BE2C (cell line): Measurements from ENCODE around the gene KAZN.

Experiments used
- DNase-seq: peaks from one replicate; pipeline ENCODE4 v3.0.0-alpha.2; 2020
- H3K27me3 ChIP-seq: fragments of 250-450 bp; sonication (Bioruptor Pico); 2 replicates; pipeline ENCODE4 v1.5.1; 2020; ENCODE audit warnings: mild to moderate bottlenecking
- H3K36me3 ChIP-seq: fragments of 250-450 bp; sonication (Bioruptor Pico); 2 replicates; pipeline ENCODE4 v1.5.1; 2020; ENCODE audit warnings: mild to moderate bottlenecking
- H3K4me1 ChIP-seq: fragments of 250-450 bp; sonication (Bioruptor Pico); 2 replicates; pipeline ENCODE4 v1.5.1; 2020
- H3K4me3 ChIP-seq: 2 replicates; pipeline ENCODE4 v1.5.1; 2011; ENCODE audit warnings: low read depth, low read length
- H3K9me3 ChIP-seq: fragments of 250-450 bp; sonication (Bioruptor Pico); 2 replicates; pipeline ENCODE4 v1.5.1; 2020
- TF ChIP-seq, protein P1 (sequence below): IDR thresholded peaks from 2 replicates; pipeline ENCODE4 v1.5.1; 2012; ENCODE audit warnings: mild to moderate bottlenecking, low read depth, low read length

KAZN gene

DNA sequence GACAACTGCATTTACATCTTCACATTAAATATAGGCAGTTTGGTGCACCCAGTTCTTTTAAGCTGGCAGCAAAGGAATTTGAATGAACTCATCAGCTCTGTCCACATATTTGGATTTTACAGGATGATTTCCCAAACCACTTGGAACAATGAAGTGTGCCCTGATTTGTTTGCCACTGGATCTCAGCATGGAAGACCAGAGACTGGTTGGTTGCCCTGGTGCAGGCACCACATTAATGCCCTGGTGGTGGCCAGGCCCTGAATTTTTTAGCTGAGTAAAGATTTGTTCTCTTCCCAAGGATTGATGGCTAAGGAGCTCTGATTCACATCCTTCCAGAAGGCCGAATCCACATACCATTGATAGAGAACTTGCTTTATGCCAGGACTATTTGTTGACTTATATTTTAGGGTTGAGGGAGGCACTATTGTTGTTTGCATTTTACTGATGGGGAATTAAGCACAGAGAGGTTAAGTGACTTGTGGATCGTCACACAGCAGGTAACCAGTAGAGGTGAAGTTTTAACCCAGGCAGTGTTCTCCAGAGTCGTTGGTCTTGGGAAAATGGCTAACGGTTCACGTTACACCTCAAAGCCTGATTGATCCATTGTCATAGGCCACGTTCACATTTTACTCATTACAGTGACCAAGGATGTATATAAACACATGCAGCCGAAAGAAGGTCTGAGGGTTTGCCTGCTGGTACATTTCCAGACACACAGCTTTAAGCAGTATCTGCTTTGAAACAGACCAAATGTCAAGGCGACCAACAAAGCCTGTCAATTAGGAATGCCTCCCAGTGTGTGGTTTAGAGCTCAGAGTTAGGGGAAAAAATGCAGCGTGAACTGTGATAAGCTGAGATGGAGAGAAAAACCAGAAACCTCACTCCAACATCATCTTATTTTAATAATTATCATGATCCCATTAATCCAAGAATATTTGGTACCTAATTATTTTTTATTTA lies 50.7 kb downstream of the KAZN start:
- Histone ChIP-seq H3K36me3 (no peaks in the 10 kb centered on the region), H3K27me3 (no peaks in the 10 kb centered on the region), H3K4me3 (no peak overlapping the region), H3K4me1 (no peaks in the 10 kb centered on the region), H3K9me3 (no peaks in the 10 kb centered on the region)
- DNase-seq: no peak
- TF ChIP-seq, protein P1, sequence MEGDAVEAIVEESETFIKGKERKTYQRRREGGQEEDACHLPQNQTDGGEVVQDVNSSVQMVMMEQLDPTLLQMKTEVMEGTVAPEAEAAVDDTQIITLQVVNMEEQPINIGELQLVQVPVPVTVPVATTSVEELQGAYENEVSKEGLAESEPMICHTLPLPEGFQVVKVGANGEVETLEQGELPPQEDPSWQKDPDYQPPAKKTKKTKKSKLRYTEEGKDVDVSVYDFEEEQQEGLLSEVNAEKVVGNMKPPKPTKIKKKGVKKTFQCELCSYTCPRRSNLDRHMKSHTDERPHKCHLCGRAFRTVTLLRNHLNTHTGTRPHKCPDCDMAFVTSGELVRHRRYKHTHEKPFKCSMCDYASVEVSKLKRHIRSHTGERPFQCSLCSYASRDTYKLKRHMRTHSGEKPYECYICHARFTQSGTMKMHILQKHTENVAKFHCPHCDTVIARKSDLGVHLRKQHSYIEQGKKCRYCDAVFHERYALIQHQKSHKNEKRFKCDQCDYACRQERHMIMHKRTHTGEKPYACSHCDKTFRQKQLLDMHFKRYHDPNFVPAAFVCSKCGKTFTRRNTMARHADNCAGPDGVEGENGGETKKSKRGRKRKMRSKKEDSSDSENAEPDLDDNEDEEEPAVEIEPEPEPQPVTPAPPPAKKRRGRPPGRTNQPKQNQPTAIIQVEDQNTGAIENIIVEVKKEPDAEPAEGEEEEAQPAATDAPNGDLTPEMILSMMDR: no peak

DNA sequence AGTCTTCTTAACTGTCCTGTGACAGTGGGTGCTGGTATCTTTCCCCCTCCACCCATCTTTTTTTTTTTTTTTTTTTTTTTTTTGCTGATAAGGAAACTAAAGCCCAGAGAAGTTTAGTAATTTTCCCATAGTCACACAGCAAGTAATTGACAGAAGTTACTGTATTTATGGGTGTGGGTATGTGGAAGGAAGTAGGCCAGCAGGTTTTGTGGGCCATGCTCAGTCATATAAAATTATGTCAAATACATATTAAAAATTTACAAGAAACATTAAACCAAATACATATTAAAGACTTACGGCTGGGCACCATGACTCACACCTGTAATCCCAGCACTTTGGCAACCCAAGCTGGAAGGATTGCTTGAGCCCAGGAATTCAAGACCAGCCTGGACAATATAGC lies 51.5 kb downstream of the KAZN start:
- Histone ChIP-seq H3K36me3 (no peaks in the 10 kb centered on the region), H3K9me3 (no peaks in the 10 kb centered on the region), H3K4me1 (no peaks in the 10 kb centered on the region), H3K4me3 (no peak overlapping the region), H3K27me3 (no peaks in the 10 kb centered on the region)
- TF ChIP-seq, protein P1: no peak
- DNase-seq: no peak

DNA sequence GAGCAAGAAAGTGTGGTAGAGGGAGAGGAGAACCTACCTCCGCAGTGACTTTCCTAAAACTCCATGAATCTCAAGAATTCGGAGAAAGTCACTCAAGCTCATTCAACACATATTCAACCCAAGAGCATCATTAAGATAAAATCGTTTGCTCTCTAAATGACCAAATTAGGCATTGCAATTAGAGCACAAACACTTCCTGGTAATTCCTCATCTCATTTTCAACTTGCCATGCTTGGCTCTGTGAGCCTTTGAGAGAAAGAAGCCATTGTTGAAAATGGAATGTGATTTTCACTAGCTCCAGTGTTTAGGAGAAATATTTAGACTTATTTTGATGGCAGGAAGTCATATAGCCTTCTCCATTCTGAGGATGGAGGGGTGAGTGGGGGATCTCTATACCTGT lies 52.5 kb downstream of the KAZN start:
- no peaks in the 10 kb centered on the region for H3K9me3 ChIP-seq
- TF ChIP-seq, protein P1: no peak
- no peaks in the 10 kb centered on the region for H3K27me3 ChIP-seq
- H3K4me3 ChIP-seq: no peak overlapping the region
- no peak for DNase-seq
- H3K4me1 ChIP-seq: no peaks in the 10 kb centered on the region
- H3K36me3 ChIP-seq: no peaks in the 10 kb centered on the region

DNA sequence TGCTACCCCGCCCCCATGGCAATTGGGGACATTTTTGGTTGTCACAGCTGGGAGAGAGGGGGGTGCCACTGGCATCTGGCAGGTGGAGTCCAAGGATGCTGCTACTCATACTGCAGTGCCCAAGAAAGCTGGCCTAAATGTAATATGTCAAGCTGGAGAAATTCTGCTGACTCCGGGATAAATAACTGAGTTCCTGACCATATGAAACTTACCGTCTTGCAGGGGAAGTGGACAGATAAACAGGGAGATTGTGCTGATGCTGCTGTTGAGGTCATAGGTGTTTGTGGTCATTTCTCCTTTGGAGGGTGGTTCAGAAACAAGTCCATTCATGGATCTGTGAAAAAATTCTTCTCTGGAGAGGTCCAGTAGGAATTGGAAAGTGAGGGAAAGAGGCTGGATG lies 54.4 kb downstream of the KAZN start:
- no peaks in the 10 kb centered on the region for H3K27me3 ChIP-seq
- no peak for DNase-seq
- TF ChIP-seq, protein P1: no peak

DNA sequence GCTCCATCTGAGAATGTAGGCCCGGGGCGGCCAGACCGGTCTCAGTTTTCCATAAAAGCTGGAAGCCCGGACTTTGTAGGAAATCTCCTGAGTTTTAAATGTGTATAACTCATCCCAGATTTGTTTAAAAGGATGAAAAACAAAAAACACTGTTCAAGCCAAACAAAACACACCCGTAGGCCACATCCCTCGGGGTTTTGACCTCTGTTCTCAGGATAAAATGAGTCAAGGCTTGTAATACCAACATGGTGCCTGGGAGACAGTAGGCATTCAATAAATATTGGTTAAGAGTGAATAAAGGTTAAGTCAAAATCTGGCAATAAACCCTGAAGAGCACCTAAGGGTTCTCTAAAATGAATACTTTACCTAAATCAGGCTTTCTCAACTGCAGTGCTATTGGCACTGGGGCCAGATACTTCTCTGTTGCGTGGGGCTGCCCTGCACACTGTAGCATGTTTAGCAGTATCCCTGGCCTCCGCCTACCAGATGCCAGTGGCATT lies 55.0 kb downstream of the KAZN start:
- Histone ChIP-seq H3K27me3 (no peaks in the 10 kb centered on the region), H3K4me3 (no peak overlapping the region), H3K9me3 (no peaks in the 10 kb centered on the region), H3K4me1 (no peaks in the 10 kb centered on the region), H3K36me3 (no peaks in the 10 kb centered on the region)
- TF ChIP-seq, protein P1: no peak
- DNase-seq: no peak

More for the DNA sequence above, 54.4 kb downstream of the KAZN start:
- no peak overlapping the region for H3K4me3 ChIP-seq
- H3K4me1 ChIP-seq: no peaks in the 10 kb centered on the region
- H3K36me3 ChIP-seq: no peaks in the 10 kb centered on the region
- H3K9me3 ChIP-seq: no peaks in the 10 kb centered on the region

DNA sequence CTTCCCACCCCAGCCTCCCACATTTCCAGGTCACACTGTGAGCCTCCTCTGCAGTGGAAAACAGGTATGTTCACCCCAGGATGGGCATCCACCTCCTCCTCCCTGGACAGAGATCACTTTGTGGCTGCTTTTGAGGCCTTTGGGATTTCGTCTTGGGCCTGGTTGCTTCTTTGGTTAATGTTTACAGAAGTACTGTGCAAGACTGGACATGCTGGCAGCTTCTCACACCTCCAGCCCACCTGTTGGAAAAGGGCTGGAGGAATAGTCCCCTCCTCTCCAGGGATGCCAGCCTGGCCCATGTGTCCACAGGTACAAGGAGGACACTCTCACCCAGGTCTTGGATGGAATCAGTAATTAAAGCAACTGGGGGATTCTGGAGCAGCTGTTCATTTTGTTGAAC lies 56.1 kb downstream of the KAZN start:
- DNase-seq: no peak
- TF ChIP-seq, protein P1: no peak
- Histone ChIP-seq H3K4me1 (no peaks in the 10 kb centered on the region), H3K36me3 (no peaks in the 10 kb centered on the region), H3K9me3 (no peaks in the 10 kb centered on the region), H3K27me3 (no peaks in the 10 kb centered on the region), H3K4me3 (no peak overlapping the region)
